Measurements from ENCODE around the gene SLC28A1.

SLC28A1 gene

GRCh38 chr15:84852212-84852611, 32.2 kb upstream of the SLC28A1 start:
- DNase-seq (ENCODE audit: low read depth), result no peak
- no peak overlapping the region for H3K4me3 ChIP-seq (ENCODE audit: control insufficient read depth, low read depth, low read length)
- no peak for TF ChIP-seq CTCF (IDR thresholded peaks at IDR 0.05; ENCODE audit: control insufficient read depth, insufficient read depth, low read depth, low read length, missing control alignments)

DNA sequence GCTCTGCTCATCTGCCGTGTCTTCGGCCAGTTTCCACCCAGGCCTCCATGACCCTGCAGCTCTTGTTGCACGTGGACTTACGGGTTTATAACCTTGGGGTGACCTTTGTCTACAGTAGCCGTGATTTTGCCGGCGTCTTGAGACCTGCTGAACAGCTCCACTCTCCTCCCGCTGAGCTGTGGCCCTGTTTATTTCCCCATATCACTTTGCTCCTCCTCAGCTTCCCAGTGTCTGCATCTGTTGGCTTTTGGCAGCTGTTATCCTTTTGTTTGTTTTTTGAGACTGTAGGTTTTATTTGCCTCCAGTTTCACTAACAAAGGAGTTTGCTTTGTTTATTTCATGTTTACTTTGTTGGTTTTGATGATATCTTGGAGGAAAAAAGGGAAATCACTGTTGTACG, 29.3 kb upstream of the SLC28A1 start:
- H3K4me3 ChIP-seq (ENCODE audit: control insufficient read depth, low read depth, low read length), result no peak overlapping the region
- no peak for TF ChIP-seq CTCF (IDR thresholded peaks at IDR 0.05; ENCODE audit: control insufficient read depth, insufficient read depth, low read depth, low read length, missing control alignments)
- no peak for DNase-seq (ENCODE audit: low read depth)

- H3K4me3 ChIP-seq (ENCODE audit: control insufficient read depth, low read depth, low read length), result no peak overlapping the region
- TF ChIP-seq CTCF (IDR thresholded peaks at IDR 0.05; ENCODE audit: control insufficient read depth, insufficient read depth, low read depth, low read length, missing control alignments), result no peak
- DNase-seq (ENCODE audit: low read depth), result no peak
Observed at GRCh38 chr15:84855765-84856164, 28.7 kb upstream of the SLC28A1 start.

GRCh38 chr15:84856731-84857417, 27.6 kb upstream of the SLC28A1 start:
- TF ChIP-seq CTCF (IDR thresholded peaks at IDR 0.05; ENCODE audit: control insufficient read depth, insufficient read depth, low read depth, low read length, missing control alignments), result no peak
- DNase-seq (ENCODE audit: low read depth), result no peak
- H3K4me3 ChIP-seq (ENCODE audit: control insufficient read depth, low read depth, low read length), result no peak overlapping the region

GRCh38 chr15:84857418-84858004, 27.0 kb upstream of the SLC28A1 start:
- no peak overlapping the region for H3K4me3 ChIP-seq (ENCODE audit: control insufficient read depth, low read depth, low read length)
- no peak for DNase-seq (ENCODE audit: low read depth)
- no peak for TF ChIP-seq CTCF (IDR thresholded peaks at IDR 0.05; ENCODE audit: control insufficient read depth, insufficient read depth, low read depth, low read length, missing control alignments)

DNA sequence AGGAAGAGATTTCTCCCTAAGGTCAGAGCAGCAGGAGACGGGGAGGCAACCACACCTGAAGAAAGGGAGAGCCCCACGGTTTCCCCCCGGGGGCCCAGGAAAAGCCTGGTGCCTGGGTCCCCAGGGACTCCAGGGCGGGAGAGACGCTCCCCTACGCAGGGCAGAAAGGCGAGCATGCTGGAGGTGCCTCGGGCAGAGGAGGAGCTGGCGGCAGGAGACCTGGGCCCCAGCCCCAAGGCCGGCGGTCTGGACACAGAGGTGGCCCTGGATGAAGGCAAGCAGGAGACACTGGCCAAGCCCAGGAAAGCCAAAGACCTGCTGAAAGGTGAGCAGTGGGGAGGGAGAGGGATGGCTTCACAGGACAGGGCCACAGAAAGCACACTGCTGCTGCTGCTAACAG, 26.2 kb upstream of the SLC28A1 start:
- H3K4me3 ChIP-seq (ENCODE audit: control insufficient read depth, low read depth, low read length), result no peak overlapping the region
- no peak for DNase-seq (ENCODE audit: low read depth)
- TF ChIP-seq CTCF (IDR thresholded peaks at IDR 0.05; ENCODE audit: control insufficient read depth, insufficient read depth, low read depth, low read length, missing control alignments), result no peak

Data from AG09309 (cell line).